Ascending aorta (tissue), 2 donors: ENCODE results near the gene C1QTNF3. TPM values are rescaled to one million over a fixed set of nuclear protein-coding genes. Genes with fewer than 3 reads are reported as not detected.

Experiments
- DNase-seq, 2 donors: peaks; one replicate each; pipeline ENCODE4 v3.0.0-alpha.2; 2019; ENCODE audit warnings: low spot score in 2 of 2
- H3K27ac ChIP-seq, 2 donors: fragments of 200-600 bp; sonication (generic); one replicate each; pipeline ENCODE4 v1.5.1; 2016 to 2017; ENCODE audit warnings: mild to moderate bottlenecking in 1 of 2
- H3K27me3 ChIP-seq: fragments of 200-600 bp; sonication (generic); one replicate; pipeline ENCODE4 v1.5.1; 2017
- H3K36me3 ChIP-seq, 2 donors: fragments of 200-600 bp; sonication (generic); one replicate each; pipeline ENCODE4 v1.5.1; 2016
- H3K4me1 ChIP-seq, 2 donors: fragments of 200-600 bp; sonication (generic); one replicate each; pipeline ENCODE4 v1.5.1; 2016 to 2017; ENCODE audit warnings: mild to moderate bottlenecking in 1 of 2
- H3K4me3 ChIP-seq, 2 donors: fragments of 200-600 bp; sonication (generic); one replicate each; pipeline ENCODE4 v1.5.1; 2016 to 2017; ENCODE audit warnings: mild to moderate bottlenecking in 1 of 2
- H3K9me3 ChIP-seq, 2 donors: fragments of 200-600 bp; sonication (generic); one replicate each; pipeline ENCODE4 v1.5.1; 2016
- CTCF ChIP-seq, 3 experiments: fragments of 200-600 bp in 2 of 3; fragments of 450-650 bp in 1 of 3; sonication (generic) in 2 of 3; IDR thresholded peaks; one replicate each; pipeline ENCODE4 v1.5.1; 2016 to 2019; ENCODE audit warnings: antibody characterized with exemption in 3 of 3, mild to moderate bottlenecking in 1 of 3, moderate library complexity in 1 of 3
- intact Hi-C: fragments of 100-400 bp; cut with DNase I; formaldehyde crosslinking; loops from one replicate; pipeline ENCODE4 v1.15.1; 2023
- total RNA-seq: library from RNA; depleted of rRNA; stranded (reverse); fragments of >200 nt; gene quantifications from one replicate; pipeline ENCODE4 v1.1.0, GENCODE V29; 2016

Gene C1QTNF3
- total RNA-seq, 1 donor from 2014 or later: 1.3 TPM

- H3K27me3 ChIP-seq: no peaks in the 10 kb centered on the region
- H3K9me3 ChIP-seq: no peaks in the 10 kb centered on the region
- no peaks in the 10 kb centered on the region for H3K36me3 ChIP-seq
- no peak for DNase-seq
- no peak overlapping the region for H3K27ac ChIP-seq
- TF ChIP-seq CTCF (IDR thresholded peaks at IDR 0.05): no peak
- peak overlapping the region in 1 of 2 donors; percentile 39 for H3K4me3 ChIP-seq
- peaks cover 7 to 28% of the 10 kb centered on the region in 2 donors for H3K4me1 ChIP-seq
- intact Hi-C loops: no loop called here
Measured at GRCh38 chr5:34042321-34042720, 692 bp downstream of the C1QTNF3 start.

GRCh38 chr5:34041247-34041972 is 1.6 kb downstream of the C1QTNF3 start:
- H3K27me3 ChIP-seq: no peaks in the 10 kb centered on the region
- intact Hi-C loops: no loop called here
- H3K27ac ChIP-seq: no peak overlapping the region
- H3K36me3 ChIP-seq: no peaks in the 10 kb centered on the region
- peaks cover 7 to 31% of the 10 kb centered on the region in 2 donors for H3K4me1 ChIP-seq
- no peaks in the 10 kb centered on the region for H3K9me3 ChIP-seq
- no peak overlapping the region for H3K4me3 ChIP-seq
- TF ChIP-seq CTCF (IDR thresholded peaks at IDR 0.05): no peak
- DNase-seq: no peak

GRCh38 chr5:34040472-34040871 is 2.5 kb downstream of the C1QTNF3 start:
- Histone ChIP-seq H3K27ac (no peak overlapping the region), H3K36me3 (no peaks in the 10 kb centered on the region), H3K4me1 (peaks cover 7 to 24% of the 10 kb centered on the region in 2 donors), H3K27me3 (no peaks in the 10 kb centered on the region), H3K9me3 (no peaks in the 10 kb centered on the region), H3K4me3 (no peak overlapping the region)
- intact Hi-C loops: no loop called here
- no peak for TF ChIP-seq CTCF (IDR thresholded peaks at IDR 0.05)
- no peak for DNase-seq

- no peak for TF ChIP-seq CTCF (IDR thresholded peaks at IDR 0.05)
- Histone ChIP-seq H3K4me3 (no peak overlapping the region), H3K27ac (no peak overlapping the region), H3K36me3 (no peaks in the 10 kb centered on the region), H3K4me1 (peaks cover 7 to 19% of the 10 kb centered on the region in 2 donors), H3K9me3 (no peaks in the 10 kb centered on the region), H3K27me3 (no peaks in the 10 kb centered on the region)
- intact Hi-C loops: no loop called here
- no peak for DNase-seq
Measured at GRCh38 chr5:34039398-34040157, 3.4 kb downstream of the C1QTNF3 start.

GRCh38 chr5:34038838-34039237 is 4.2 kb downstream of the C1QTNF3 start:
- Histone ChIP-seq H3K27me3 (no peaks in the 10 kb centered on the region), H3K4me1 (peaks cover 3 to 17% of the 10 kb centered on the region in 2 donors), H3K9me3 (no peaks in the 10 kb centered on the region), H3K36me3 (no peaks in the 10 kb centered on the region), H3K4me3 (no peak overlapping the region), H3K27ac (no peak overlapping the region)
- TF ChIP-seq CTCF (IDR thresholded peaks at IDR 0.05): no peak
- DNase-seq: no peak
- intact Hi-C loops: no loop called here
